Panc1 (cell line): Measurements from ENCODE around the gene MTFR2.

ENCODE experiments used
- CTCF ChIP-seq: fragments of 450-650 bp; IDR thresholded peaks from 2 replicates; pipeline ENCODE4 v1.5.1; 2017; ENCODE audit warnings: mild to moderate bottlenecking
- POLR2AphosphoS5 ChIP-seq: IDR thresholded peaks from 2 replicates; pipeline ENCODE4 v1.6.1; 2012; ENCODE audit warnings: mild to moderate bottlenecking, low read depth, low read length, moderate library complexity
- REST ChIP-seq, 2 experiments: IDR thresholded peaks; 2 replicates each; pipeline ENCODE4 v1.6.1; 2011 to 2012; ENCODE audit warnings: low read depth in 2 of 2, control low read depth in 1 of 2, low read length in 1 of 2, mild to moderate bottlenecking in 1 of 2, moderate library complexity in 1 of 2; ENCODE audit not compliant: insufficient read depth in 1 of 2
- TCF7L2 ChIP-seq: IDR thresholded peaks from 2 replicates; pipeline ENCODE4 v1.6.1; 2011; ENCODE audit warnings: mild to moderate bottlenecking, low read depth, low read length, inconsistent platforms

- TF ChIP-seq CTCF (no peak), POLR2AphosphoS5 (no peak), REST (IDR thresholded peaks at IDR 0.05; ENCODE audit: insufficient read depth in 1 of 2, low read depth in 2 of 2, low read length in 1 of 2) (no peak), TCF7L2 (no peak)
Observed at GRCh38 chr6:136232701-136233100, 17.4 kb downstream of the MTFR2 start.
